Fibroblast of lung (primary cell): ENCODE measurements around the gene OASL.

ENCODE experiments used
- EZH2 ChIP-seq: IDR thresholded peaks from 2 replicates; pipeline ENCODE4 v1.5.1; 2012; ENCODE audit warnings: low read length, control low read depth, mild to moderate bottlenecking; ENCODE audit errors: missing control alignments
- TF ChIP-seq, protein P1 (sequence below), 2 donors: IDR thresholded peaks in 1 of 2; conservative IDR thresholded peaks in 1 of 2; 1 replicate in 1 of 2; 2 replicates in 1 of 2; pipeline ENCODE4 v1.5.1; 2011 to 2012; ENCODE audit warnings: low read length in 2 of 2, control low read depth in 1 of 2, inconsistent platforms in 1 of 2, low read depth in 1 of 2, mild to moderate bottlenecking in 1 of 2

DNA sequence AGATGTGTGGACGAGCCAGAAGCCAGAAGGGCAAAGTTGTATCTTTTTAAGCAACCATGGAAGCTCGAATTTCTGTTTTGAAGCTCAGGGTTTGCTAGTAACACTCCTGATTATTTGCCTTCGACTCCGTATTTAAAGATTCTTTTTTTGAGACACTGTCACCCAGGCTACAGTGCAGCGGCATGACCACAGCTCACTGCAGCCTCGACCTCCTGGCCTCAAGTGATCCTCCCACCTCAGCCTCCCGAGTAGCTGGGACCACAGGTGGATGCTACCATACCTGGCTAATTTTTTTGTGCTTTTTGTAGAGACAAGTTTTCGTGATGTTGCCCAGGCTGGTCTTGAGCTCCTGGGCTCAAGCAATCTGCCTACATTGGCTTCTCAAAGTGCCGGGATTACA, 18.7 kb upstream of the OASL start:
- TF ChIP-seq, protein P1, sequence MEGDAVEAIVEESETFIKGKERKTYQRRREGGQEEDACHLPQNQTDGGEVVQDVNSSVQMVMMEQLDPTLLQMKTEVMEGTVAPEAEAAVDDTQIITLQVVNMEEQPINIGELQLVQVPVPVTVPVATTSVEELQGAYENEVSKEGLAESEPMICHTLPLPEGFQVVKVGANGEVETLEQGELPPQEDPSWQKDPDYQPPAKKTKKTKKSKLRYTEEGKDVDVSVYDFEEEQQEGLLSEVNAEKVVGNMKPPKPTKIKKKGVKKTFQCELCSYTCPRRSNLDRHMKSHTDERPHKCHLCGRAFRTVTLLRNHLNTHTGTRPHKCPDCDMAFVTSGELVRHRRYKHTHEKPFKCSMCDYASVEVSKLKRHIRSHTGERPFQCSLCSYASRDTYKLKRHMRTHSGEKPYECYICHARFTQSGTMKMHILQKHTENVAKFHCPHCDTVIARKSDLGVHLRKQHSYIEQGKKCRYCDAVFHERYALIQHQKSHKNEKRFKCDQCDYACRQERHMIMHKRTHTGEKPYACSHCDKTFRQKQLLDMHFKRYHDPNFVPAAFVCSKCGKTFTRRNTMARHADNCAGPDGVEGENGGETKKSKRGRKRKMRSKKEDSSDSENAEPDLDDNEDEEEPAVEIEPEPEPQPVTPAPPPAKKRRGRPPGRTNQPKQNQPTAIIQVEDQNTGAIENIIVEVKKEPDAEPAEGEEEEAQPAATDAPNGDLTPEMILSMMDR (conservative IDR thresholded peaks at IDR 0.05 in 1 of 2, IDR thresholded peaks at IDR 0.05 in 1 of 2; ENCODE audit: low read depth in 1 of 2, low read length in 2 of 2) = no peak
- no peak for TF ChIP-seq EZH2
